VCaP (cell line): Measurements from ENCODE around the gene FAM9C.
"Not testable (repeated sequence)": the region's sequence is repeated elsewhere in the genome, so short reads cannot be mapped to it uniquely, and the experiment has no call there.

Experiments used
- H3K27ac ChIP-seq: fragments of 450-650 bp; 2 replicates; pipeline ENCODE4 v1.5.1; 2017
- TF ChIP-seq, protein P1 (sequence below): fragments of 450-650 bp; conservative IDR thresholded peaks from 2 replicates; pipeline ENCODE4 v1.5.1; 2017; ENCODE audit warnings: mild to moderate bottlenecking, moderate library complexity

The FAM9C gene

GRCh38 chrX:13028871-13029636 lies 15.4 kb downstream of the FAM9C start:
- peak overlapping the region; percentile 68 for H3K27ac ChIP-seq
- TF ChIP-seq, protein P1, sequence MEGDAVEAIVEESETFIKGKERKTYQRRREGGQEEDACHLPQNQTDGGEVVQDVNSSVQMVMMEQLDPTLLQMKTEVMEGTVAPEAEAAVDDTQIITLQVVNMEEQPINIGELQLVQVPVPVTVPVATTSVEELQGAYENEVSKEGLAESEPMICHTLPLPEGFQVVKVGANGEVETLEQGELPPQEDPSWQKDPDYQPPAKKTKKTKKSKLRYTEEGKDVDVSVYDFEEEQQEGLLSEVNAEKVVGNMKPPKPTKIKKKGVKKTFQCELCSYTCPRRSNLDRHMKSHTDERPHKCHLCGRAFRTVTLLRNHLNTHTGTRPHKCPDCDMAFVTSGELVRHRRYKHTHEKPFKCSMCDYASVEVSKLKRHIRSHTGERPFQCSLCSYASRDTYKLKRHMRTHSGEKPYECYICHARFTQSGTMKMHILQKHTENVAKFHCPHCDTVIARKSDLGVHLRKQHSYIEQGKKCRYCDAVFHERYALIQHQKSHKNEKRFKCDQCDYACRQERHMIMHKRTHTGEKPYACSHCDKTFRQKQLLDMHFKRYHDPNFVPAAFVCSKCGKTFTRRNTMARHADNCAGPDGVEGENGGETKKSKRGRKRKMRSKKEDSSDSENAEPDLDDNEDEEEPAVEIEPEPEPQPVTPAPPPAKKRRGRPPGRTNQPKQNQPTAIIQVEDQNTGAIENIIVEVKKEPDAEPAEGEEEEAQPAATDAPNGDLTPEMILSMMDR = no peak

- TF ChIP-seq, protein P1 = no peak
- H3K27ac ChIP-seq = no peak overlapping the region
These were observed 17.4 kb downstream of the FAM9C start for GRCh38 chrX:13026877-13027652.

DNA sequence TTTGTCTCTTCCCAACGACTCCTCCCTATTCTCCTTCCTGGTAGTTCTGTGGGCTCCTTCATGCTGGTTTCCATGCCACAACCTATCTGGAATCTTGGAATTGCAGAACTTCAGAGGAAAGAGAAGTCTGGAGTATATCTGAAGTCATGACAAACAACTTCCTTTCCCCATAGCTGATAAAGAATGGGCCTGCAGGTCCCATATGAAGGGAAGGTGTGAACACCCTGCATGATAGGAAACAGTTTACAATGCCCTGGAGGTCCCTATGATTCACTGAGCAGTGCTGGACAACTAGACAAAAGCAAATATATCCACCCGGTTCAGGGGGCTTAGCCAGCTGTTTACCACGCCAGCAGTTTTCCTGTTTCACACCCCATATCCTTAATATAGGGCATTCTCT lies 19.4 kb downstream of the FAM9C start:
- TF ChIP-seq, protein P1 = no peak
- no peak overlapping the region for H3K27ac ChIP-seq

DNA sequence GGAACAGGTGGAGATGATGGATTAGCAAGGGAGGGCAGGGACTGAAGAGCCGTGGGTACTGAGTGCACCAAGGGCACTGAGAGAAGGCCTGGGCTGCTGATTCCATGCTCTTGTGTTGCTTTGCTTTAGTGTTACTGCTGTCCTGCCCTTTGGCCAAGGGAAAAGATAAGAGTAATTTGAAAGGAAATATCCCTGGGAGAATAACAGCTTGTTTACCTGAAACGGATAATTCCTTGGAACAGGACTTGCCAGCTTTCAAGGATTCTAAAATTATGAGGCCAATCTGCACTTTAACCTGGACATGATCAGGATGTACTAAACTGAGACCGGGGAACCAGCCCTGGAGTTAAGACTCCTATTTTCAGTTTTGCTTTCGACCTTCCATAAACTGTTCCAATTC lies 20.4 kb downstream of the FAM9C start:
- H3K27ac ChIP-seq = no peak overlapping the region
- TF ChIP-seq, protein P1 = no peak

DNA sequence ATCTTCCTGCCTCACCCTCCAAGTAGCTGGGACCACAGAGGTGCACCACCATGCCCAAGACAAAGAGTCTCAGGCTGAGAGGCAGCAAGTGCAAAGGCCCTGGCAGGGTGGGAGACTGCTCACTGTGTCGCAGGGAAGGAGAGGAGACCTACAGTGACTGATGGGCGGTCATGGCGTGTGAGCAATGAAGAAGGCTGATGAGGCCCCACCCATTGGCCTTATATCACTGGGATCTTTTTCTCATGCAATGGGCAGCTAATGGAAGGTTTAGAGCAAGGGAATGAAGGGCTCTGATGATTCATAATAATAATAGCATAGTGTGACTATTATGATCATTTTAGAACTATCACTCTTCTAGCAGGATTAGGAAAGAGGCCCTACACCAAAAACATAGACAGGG lies 20.9 kb downstream of the FAM9C start:
- TF ChIP-seq, protein P1 = no peak
- no peak overlapping the region for H3K27ac ChIP-seq

- TF ChIP-seq, protein P1 = no peak
- no peak overlapping the region for H3K27ac ChIP-seq
These were observed 21.5 kb downstream of the FAM9C start for GRCh38 chrX:13022926-13023325.

DNA sequence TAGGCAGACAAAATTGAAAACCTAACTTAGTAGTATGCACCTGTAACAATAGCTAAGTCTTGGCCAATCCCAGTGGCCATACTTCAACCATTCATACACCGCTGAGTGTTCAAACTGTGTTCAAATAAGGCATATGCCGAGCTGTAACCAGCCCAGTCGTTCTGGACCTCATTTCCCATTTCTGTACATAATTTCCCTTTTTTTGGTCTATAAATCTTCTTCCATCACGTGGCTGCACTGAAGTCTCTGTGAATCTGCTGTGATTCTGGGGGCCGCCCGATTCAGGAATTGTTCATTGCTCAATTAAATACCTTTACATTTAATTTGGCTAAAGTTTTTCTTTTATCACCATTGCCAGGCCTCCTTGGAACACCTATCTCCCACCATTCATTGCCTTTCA lies 27.7 kb downstream of the FAM9C start:
- H3K27ac ChIP-seq = not testable (repeated sequence)
